ENCODE results near the gene STRIT1.

The STRIT1 gene

DNA sequence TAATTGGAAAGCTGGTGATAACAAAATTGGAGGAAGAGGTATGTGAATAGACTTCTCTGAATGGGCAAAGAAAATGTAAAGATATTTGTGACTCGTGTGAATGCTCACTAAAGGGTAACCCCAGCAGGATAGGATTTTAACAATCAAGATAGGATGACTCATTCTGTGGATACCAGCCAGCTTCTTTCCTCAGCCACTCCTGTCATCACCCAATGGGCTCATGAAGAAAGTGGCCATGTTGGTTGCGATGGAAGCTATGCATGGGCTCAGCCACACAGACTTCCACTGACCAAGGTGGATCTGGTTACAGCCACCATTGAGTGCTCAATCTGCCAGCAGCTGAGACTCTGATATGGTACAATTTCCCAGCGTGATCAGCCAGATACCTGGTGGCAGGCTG is 40.9 kb downstream of the STRIT1 start:
- TF ChIP-seq, protein P1, sequence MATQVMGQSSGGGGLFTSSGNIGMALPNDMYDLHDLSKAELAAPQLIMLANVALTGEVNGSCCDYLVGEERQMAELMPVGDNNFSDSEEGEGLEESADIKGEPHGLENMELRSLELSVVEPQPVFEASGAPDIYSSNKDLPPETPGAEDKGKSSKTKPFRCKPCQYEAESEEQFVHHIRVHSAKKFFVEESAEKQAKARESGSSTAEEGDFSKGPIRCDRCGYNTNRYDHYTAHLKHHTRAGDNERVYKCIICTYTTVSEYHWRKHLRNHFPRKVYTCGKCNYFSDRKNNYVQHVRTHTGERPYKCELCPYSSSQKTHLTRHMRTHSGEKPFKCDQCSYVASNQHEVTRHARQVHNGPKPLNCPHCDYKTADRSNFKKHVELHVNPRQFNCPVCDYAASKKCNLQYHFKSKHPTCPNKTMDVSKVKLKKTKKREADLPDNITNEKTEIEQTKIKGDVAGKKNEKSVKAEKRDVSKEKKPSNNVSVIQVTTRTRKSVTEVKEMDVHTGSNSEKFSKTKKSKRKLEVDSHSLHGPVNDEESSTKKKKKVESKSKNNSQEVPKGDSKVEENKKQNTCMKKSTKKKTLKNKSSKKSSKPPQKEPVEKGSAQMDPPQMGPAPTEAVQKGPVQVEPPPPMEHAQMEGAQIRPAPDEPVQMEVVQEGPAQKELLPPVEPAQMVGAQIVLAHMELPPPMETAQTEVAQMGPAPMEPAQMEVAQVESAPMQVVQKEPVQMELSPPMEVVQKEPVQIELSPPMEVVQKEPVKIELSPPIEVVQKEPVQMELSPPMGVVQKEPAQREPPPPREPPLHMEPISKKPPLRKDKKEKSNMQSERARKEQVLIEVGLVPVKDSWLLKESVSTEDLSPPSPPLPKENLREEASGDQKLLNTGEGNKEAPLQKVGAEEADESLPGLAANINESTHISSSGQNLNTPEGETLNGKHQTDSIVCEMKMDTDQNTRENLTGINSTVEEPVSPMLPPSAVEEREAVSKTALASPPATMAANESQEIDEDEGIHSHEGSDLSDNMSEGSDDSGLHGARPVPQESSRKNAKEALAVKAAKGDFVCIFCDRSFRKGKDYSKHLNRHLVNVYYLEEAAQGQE (IDR thresholded peaks at IDR 0.05; ENCODE audit: insufficient read depth in 1 of 2, low read depth in 2 of 2, low read length in 2 of 2): no peak
- TF ChIP-seq SIN3A (IDR thresholded peaks at IDR 0.05; ENCODE audit: borderline replicate concordance, insufficient read depth, low read length) (no peak), FOXP2 (optimal IDR thresholded peaks at IDR 0.05; ENCODE audit: borderline replicate concordance, extremely low read depth, extremely low read length, insufficient read depth) (no peak), TAF1 (IDR thresholded peaks at IDR 0.05; ENCODE audit: borderline replicate concordance, insufficient read depth, low read length) (no peak), POLR2AphosphoS5 (IDR thresholded peaks at IDR 0.05; ENCODE audit: low read depth, low read length) (no peak)

DNA sequence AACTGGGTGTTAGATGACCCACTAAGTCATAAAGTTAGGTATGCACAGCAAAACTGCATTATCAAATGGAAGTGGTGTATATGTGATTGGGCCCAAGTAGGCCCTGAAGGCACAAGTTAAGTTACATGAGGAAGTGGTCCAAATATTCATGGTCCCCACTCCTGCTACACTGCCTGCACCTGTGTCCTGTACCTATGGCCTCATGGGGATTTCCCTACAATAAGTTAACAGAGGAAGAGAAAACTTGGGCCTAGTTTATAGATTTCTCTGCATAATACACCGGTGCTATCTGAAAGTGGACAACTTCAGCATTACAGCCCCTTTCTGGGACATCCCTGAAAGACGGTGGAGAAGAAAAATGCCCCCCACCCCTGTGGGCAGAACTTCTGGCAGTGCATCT is 41.5 kb downstream of the STRIT1 start:
- TF ChIP-seq SIN3A (IDR thresholded peaks at IDR 0.05; ENCODE audit: borderline replicate concordance, insufficient read depth, low read length) (no peak), TAF1 (IDR thresholded peaks at IDR 0.05; ENCODE audit: borderline replicate concordance, insufficient read depth, low read length) (no peak), FOXP2 (optimal IDR thresholded peaks at IDR 0.05; ENCODE audit: borderline replicate concordance, extremely low read depth, extremely low read length, insufficient read depth) (no peak), POLR2AphosphoS5 (IDR thresholded peaks at IDR 0.05; ENCODE audit: low read depth, low read length) (no peak)
- TF ChIP-seq, protein P1 (IDR thresholded peaks at IDR 0.05; ENCODE audit: insufficient read depth in 1 of 2, low read depth in 2 of 2, low read length in 2 of 2): no peak

DNA sequence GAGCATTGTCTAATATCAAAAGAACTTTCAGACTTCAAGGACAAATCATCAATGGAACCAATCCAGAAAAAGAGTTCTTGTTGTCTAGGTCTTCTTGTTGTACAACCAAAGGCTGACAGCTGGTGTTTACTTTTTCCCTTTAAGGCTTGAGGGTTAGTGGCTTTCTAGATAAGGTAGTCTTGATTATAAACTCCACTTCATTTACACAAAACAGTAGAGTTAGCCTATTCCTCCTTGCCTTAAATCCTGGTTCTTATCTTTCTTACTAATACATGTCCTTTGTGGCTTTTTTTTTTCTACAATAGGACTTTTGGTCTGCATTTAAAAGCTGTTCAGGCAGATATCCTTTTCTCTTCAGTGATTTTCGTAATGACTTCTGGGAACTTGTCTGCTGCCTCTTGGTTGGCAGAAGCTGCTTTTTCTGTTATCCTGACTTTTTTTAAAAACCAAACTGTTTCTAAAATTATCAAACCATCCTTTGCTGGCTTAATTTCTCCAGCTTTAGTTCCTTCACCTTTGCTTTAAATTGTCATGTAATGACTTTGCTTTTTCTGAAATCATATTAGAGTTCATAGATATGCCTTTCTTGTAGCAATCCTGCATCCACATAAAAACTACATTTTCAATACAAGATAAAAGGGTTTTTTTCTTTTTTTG is 44.8 kb downstream of the STRIT1 start:
- TF ChIP-seq, protein P1 (IDR thresholded peaks at IDR 0.05; ENCODE audit: insufficient read depth in 1 of 2, low read depth in 2 of 2, low read length in 2 of 2): no peak
- no peak for TF ChIP-seq FOXP2 (optimal IDR thresholded peaks at IDR 0.05; ENCODE audit: borderline replicate concordance, extremely low read depth, extremely low read length, insufficient read depth)
- TF ChIP-seq POLR2AphosphoS5 (IDR thresholded peaks at IDR 0.05; ENCODE audit: low read depth, low read length): no peak
- no peak for TF ChIP-seq TAF1 (IDR thresholded peaks at IDR 0.05; ENCODE audit: borderline replicate concordance, insufficient read depth, low read length)
- no peak for TF ChIP-seq SIN3A (IDR thresholded peaks at IDR 0.05; ENCODE audit: borderline replicate concordance, insufficient read depth, low read length)

DNA sequence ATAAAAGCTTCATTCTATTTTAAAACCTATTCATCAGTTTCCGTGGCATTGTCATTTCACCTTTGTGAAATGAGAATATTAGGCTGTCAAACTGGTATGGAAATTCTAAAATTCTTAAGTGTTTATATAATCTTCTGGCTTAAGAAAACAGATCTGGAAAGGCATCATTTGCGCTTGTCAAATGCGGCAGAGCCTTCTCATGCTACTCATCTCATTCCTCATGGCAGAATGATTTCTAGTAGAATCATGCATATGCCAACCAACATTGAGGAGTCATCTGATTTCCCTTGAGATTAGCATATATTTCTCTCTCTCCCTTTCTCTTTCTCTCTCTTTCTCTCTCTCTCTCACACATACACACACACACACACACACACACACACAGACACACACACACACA is 48.8 kb downstream of the STRIT1 start:
- TF ChIP-seq FOXP2 (optimal IDR thresholded peaks at IDR 0.05; ENCODE audit: borderline replicate concordance, extremely low read depth, extremely low read length, insufficient read depth) (no peak), POLR2AphosphoS5 (IDR thresholded peaks at IDR 0.05; ENCODE audit: low read depth, low read length) (no peak), TAF1 (IDR thresholded peaks at IDR 0.05; ENCODE audit: borderline replicate concordance, insufficient read depth, low read length) (no peak), SIN3A (IDR thresholded peaks at IDR 0.05; ENCODE audit: borderline replicate concordance, insufficient read depth, low read length) (no peak)
- TF ChIP-seq, protein P1 (IDR thresholded peaks at IDR 0.05; ENCODE audit: insufficient read depth in 1 of 2, low read depth in 2 of 2, low read length in 2 of 2): no peak
